Sigmoid colon (tissue), 4 donors: ENCODE measurements around the gene CARD6.

Source experiments
- CTCF ChIP-seq, 4 experiments: fragments of 450-650 bp in 3 of 4; fragments of 200-600 bp in 1 of 4; IDR thresholded peaks; one replicate each; pipeline ENCODE4 v1.5.1; 2016 to 2019; ENCODE audit warnings: antibody characterized with exemption in 4 of 4, mild to moderate bottlenecking in 3 of 4, moderate library complexity in 2 of 4
- EP300 ChIP-seq, 4 donors: sonication (generic); formaldehyde crosslinking; IDR thresholded peaks; one replicate each; pipeline ENCODE4 v1.6.1; 2017; ENCODE audit warnings: antibody characterized with exemption in 4 of 4
- POLR2A ChIP-seq, 2 donors: fragments of 450-650 bp; IDR thresholded peaks; one replicate each; pipeline ENCODE4 v1.6.1; 2016; ENCODE audit warnings: antibody characterized with exemption in 2 of 2, mild to moderate bottlenecking in 2 of 2, moderate library complexity in 2 of 2
- POLR2AphosphoS5 ChIP-seq, 4 donors: sonication (generic); formaldehyde crosslinking; IDR thresholded peaks; one replicate each; pipeline ENCODE4 v1.6.1; 2017; ENCODE audit warnings: antibody characterized with exemption in 4 of 4

GRCh38 chr5:40827188-40827977 is 13.8 kb upstream of the CARD6 start:
- no peak for TF ChIP-seq POLR2AphosphoS5 (IDR thresholded peaks at IDR 0.05)
- TF ChIP-seq CTCF (IDR thresholded peaks at IDR 0.05) = no peak
- TF ChIP-seq EP300 (IDR thresholded peaks at IDR 0.05) = no peak
- TF ChIP-seq POLR2A (IDR thresholded peaks at IDR 0.05) = no peak
